ENCODE measurements around the gene TLN1.

Gene TLN1

GRCh38 chr9:35740243-35740642, 8.2 kb upstream of the TLN1 start:
- H3K9ac ChIP-seq (ENCODE audit: low read length in 2 of 2), result no peak overlapping the region
- no peaks in the 10 kb centered on the region for H3K9me3 ChIP-seq (ENCODE audit: control insufficient read depth in 2 of 2, low read length in 2 of 2)
- H3K27me3 ChIP-seq (ENCODE audit: control insufficient read depth in 1 of 2, insufficient read depth in 2 of 2, low read length in 2 of 2), result no peaks in the 10 kb centered on the region
- H3K36me3 ChIP-seq (ENCODE audit: control insufficient read depth in 2 of 2, insufficient read depth in 2 of 2, low read length in 2 of 2), result peaks cover 91 to 93% of the 10 kb centered on the region in 2 donors
- H3K4me1 ChIP-seq (ENCODE audit: control insufficient read depth, insufficient read depth, low read length), result peaks cover 7% of the 10 kb centered on the region
- H3K27ac ChIP-seq (ENCODE audit: low read length), result no peak overlapping the region
- no peak overlapping the region for H3K4me3 ChIP-seq (ENCODE audit: low read length in 2 of 2)

DNA sequence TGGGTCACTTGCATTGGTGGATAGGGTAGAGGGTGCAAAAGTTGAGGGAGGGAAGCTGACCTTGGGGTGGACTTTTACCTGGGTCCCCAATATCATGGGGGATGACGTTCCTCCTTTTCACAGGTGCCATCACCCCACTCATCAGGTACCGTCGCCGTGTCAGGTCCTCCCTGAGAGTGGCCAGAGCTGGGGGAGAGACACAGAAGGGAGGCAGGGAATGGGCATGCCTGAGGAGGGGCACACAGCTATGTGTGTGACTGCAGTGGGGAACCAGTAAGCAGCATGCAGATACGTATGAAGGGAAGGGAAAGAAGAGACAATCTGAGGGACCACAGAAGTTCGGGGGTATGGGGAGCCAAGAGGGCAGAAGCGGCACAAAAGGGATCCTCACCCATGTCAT, 6.9 kb upstream of the TLN1 start:
- H3K27ac ChIP-seq (ENCODE audit: low read length), result no peak overlapping the region
- H3K4me1 ChIP-seq (ENCODE audit: control insufficient read depth, insufficient read depth, low read length), result peaks cover 5% of the 10 kb centered on the region
- H3K27me3 ChIP-seq (ENCODE audit: control insufficient read depth in 1 of 2, insufficient read depth in 2 of 2, low read length in 2 of 2), result no peaks in the 10 kb centered on the region
- H3K36me3 ChIP-seq (ENCODE audit: control insufficient read depth in 2 of 2, insufficient read depth in 2 of 2, low read length in 2 of 2), result peaks cover 87 to 88% of the 10 kb centered on the region in 2 donors
- no peak overlapping the region for H3K4me3 ChIP-seq (ENCODE audit: low read length in 2 of 2)
- H3K9ac ChIP-seq (ENCODE audit: low read length in 2 of 2), result no peak overlapping the region
- no peaks in the 10 kb centered on the region for H3K9me3 ChIP-seq (ENCODE audit: control insufficient read depth in 2 of 2, low read length in 2 of 2)

DNA sequence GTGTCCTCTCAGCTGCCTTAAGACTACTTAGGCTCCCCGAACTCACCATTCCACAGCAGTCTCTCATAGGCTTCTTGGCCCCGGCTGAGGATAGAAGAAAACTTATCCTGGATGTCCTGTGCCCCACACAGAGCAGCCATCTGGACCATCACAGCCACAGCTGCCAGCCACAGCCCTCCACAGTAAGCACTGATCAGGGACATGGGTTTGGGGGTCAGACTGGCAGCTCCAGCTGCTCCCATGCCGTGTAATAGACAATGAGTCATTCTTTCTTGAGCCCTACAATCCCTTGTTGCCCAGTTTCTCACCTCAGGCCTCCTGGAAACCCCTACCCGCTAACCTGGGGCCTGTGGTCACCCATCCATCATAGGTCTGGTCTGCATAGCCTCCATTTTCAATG, 6.2 kb upstream of the TLN1 start:
- H3K36me3 ChIP-seq (ENCODE audit: control insufficient read depth in 2 of 2, insufficient read depth in 2 of 2, low read length in 2 of 2), result peaks cover 79 to 82% of the 10 kb centered on the region in 2 donors
- H3K4me3 ChIP-seq (ENCODE audit: low read length in 2 of 2), result no peak overlapping the region
- peak overlapping the region; percentile 11 for H3K27ac ChIP-seq (ENCODE audit: low read length)
- no peaks in the 10 kb centered on the region for H3K9me3 ChIP-seq (ENCODE audit: control insufficient read depth in 2 of 2, low read length in 2 of 2)
- H3K4me1 ChIP-seq (ENCODE audit: control insufficient read depth, insufficient read depth, low read length), result peaks cover 12% of the 10 kb centered on the region
- H3K27me3 ChIP-seq (ENCODE audit: control insufficient read depth in 1 of 2, insufficient read depth in 2 of 2, low read length in 2 of 2), result no peaks in the 10 kb centered on the region
- H3K9ac ChIP-seq (ENCODE audit: low read length in 2 of 2), result no peak overlapping the region

DNA sequence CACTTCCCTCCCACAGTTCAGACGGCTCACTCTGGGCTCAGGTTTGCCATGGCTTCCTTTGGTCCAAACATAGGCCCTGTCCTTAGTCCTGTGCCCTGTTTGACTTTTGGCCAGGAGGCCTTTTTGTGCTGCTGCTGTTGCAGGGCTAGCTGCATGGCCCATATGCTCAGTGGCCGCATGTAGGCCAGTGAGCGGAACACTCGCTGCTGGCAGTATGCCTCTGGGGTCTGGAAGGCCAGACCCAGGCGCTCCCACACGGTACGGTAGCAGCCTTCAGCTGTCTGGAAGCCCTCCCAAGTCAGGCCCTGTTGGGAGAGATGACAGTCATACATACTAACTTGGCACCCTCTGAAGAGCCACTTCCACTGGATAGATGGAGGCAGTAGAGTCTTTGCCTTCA, 5.1 kb upstream of the TLN1 start:
- Histone ChIP-seq H3K27me3 (ENCODE audit: control insufficient read depth in 1 of 2, insufficient read depth in 2 of 2, low read length in 2 of 2) (no peaks in the 10 kb centered on the region), H3K27ac (ENCODE audit: low read length) (no peak overlapping the region), H3K9me3 (ENCODE audit: control insufficient read depth in 2 of 2, low read length in 2 of 2) (no peaks in the 10 kb centered on the region), H3K4me3 (ENCODE audit: low read length in 2 of 2) (no peak overlapping the region), H3K9ac (ENCODE audit: low read length in 2 of 2) (no peak overlapping the region), H3K4me1 (ENCODE audit: control insufficient read depth, insufficient read depth, low read length) (peaks cover 20% of the 10 kb centered on the region), H3K36me3 (ENCODE audit: control insufficient read depth in 2 of 2, insufficient read depth in 2 of 2, low read length in 2 of 2) (peaks cover 69 to 72% of the 10 kb centered on the region in 2 donors)

DNA sequence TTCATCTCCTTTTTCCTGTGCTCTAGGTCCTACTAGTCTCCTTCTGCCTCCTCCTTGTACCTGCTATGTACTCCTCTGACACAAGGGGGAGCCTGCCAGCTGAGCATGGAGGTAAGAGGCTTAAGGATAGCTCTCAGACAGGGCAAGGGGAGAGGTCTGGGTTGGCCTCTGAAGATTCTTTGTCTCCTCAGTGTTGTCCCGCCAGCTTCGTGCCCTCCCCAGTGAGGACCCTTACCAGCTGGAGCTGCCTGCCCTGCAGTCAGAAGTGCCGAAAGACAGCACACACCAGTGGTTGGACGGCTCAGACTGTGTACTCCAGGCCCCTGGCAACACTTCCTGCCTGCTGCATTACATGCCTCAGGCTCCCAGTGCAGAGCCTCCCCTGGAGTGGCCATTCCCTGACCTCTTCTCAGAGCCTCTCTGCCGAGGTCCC, 4.2 kb upstream of the TLN1 start:
- Histone ChIP-seq H3K27me3 (ENCODE audit: control insufficient read depth in 1 of 2, insufficient read depth in 2 of 2, low read length in 2 of 2) (no peaks in the 10 kb centered on the region), H3K4me3 (ENCODE audit: low read length in 2 of 2) (no peak overlapping the region), H3K4me1 (ENCODE audit: control insufficient read depth, insufficient read depth, low read length) (peaks cover 20% of the 10 kb centered on the region), H3K27ac (ENCODE audit: low read length) (peak overlapping the region; percentile 31), H3K9ac (ENCODE audit: low read length in 2 of 2) (no peak overlapping the region), H3K9me3 (ENCODE audit: control insufficient read depth in 2 of 2, low read length in 2 of 2) (no peaks in the 10 kb centered on the region), H3K36me3 (ENCODE audit: control insufficient read depth in 2 of 2, insufficient read depth in 2 of 2, low read length in 2 of 2) (peaks cover 62 to 64% of the 10 kb centered on the region in 2 donors)

DNA sequence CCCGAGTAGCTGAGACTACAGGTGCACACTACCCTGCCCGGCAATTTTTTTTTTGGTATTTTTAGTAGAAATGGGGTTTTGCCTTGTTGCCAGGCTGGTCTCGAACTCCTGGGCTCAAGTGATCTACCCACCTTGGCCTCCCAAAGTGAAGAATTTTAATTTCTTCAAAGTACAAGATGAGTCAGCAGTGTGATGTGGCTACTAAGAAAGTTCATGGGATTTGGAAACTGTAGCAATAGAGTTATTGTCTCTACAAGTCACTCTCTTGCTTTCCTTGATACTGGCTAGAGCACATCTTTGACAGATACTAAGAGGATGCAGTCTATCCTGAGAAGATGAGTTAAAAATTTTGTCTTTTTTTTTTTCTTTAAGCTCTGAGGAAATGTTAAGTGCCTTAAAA, 2.1 kb upstream of the TLN1 start:
- peak overlapping the region; percentile 99 for H3K27ac ChIP-seq (ENCODE audit: low read length)
- H3K4me1 ChIP-seq (ENCODE audit: control insufficient read depth, insufficient read depth, low read length), result peaks cover 37% of the 10 kb centered on the region
- H3K9ac ChIP-seq (ENCODE audit: low read length in 2 of 2), result peak overlapping the region in 1 of 2 donors; percentile 13
- no peak overlapping the region for H3K4me3 ChIP-seq (ENCODE audit: low read length in 2 of 2)
- no peaks in the 10 kb centered on the region for H3K9me3 ChIP-seq (ENCODE audit: control insufficient read depth in 2 of 2, low read length in 2 of 2)
- peaks cover 43% of the 10 kb centered on the region in 2 donors for H3K36me3 ChIP-seq (ENCODE audit: control insufficient read depth in 2 of 2, insufficient read depth in 2 of 2, low read length in 2 of 2)
- H3K27me3 ChIP-seq (ENCODE audit: control insufficient read depth in 1 of 2, insufficient read depth in 2 of 2, low read length in 2 of 2), result no peaks in the 10 kb centered on the region

- H3K27me3 ChIP-seq (ENCODE audit: control insufficient read depth in 1 of 2, insufficient read depth in 2 of 2, low read length in 2 of 2), result no peaks in the 10 kb centered on the region
- H3K4me1 ChIP-seq (ENCODE audit: control insufficient read depth, insufficient read depth, low read length), result peaks cover 48% of the 10 kb centered on the region
- peak overlapping the region; percentile 99 for H3K27ac ChIP-seq (ENCODE audit: low read length)
- H3K9me3 ChIP-seq (ENCODE audit: control insufficient read depth in 2 of 2, low read length in 2 of 2), result no peaks in the 10 kb centered on the region
- peak overlapping the region; percentile 95 for H3K4me3 ChIP-seq (ENCODE audit: low read length in 2 of 2)
- H3K9ac ChIP-seq (ENCODE audit: low read length in 2 of 2), result peak overlapping the region; percentile 96 to 100
- H3K36me3 ChIP-seq (ENCODE audit: control insufficient read depth in 2 of 2, insufficient read depth in 2 of 2, low read length in 2 of 2), result peaks cover 32% of the 10 kb centered on the region in 2 donors
Observed at GRCh38 chr9:35732800-35733541, 976 bp upstream of the TLN1 start.

DNA sequence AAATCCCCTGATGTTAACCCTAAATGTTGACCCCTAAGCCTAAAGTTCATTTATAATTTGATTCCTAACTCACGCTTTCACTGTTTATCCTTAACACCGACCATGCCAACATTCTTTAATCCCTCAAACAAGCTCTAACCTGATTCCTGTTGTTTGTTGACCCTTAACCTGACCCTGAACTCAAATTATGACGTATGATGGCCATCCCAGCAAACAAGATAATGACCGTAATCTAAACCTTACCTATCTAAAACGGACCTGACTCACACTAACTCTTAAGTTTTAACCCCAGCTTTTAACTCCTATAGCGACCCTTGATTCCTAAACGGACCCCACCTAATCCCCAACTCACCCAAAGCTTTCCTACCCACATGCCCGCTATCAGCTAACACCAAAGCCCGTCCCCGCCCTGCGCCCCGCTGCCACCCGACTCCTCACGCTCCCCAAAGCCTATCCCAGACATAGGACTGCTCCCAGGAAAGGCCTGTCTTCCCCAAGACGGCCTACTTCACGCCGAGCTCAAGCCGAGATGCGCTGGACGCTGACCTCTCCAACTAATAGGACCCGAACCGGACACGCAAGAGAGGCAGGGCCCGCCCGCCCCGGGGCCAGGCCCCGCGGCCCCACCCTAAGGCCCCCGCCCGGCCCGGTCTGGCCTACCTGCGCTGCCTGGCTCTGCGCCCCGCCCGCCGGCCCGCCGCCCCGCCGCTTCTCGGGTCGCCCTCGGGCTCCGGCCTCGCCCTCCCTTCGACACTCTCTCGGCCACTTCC, 395 bp downstream of the TLN1 start:
- Histone ChIP-seq H3K27ac (ENCODE audit: low read length) (peak overlapping the region; percentile 99), H3K4me1 (ENCODE audit: control insufficient read depth, insufficient read depth, low read length) (peaks cover 62% of the 10 kb centered on the region), H3K9me3 (ENCODE audit: control insufficient read depth in 2 of 2, low read length in 2 of 2) (no peaks in the 10 kb centered on the region), H3K9ac (ENCODE audit: low read length in 2 of 2) (peak overlapping the region; percentile 99 to 100), H3K4me3 (ENCODE audit: low read length in 2 of 2) (peak overlapping the region; percentile 94 to 95), H3K27me3 (ENCODE audit: control insufficient read depth in 1 of 2, insufficient read depth in 2 of 2, low read length in 2 of 2) (no peaks in the 10 kb centered on the region), H3K36me3 (ENCODE audit: control insufficient read depth in 2 of 2, insufficient read depth in 2 of 2, low read length in 2 of 2) (peaks cover 18 to 22% of the 10 kb centered on the region in 2 donors)

- Histone ChIP-seq H3K4me3 (ENCODE audit: low read length in 2 of 2) (peak overlapping the region; percentile 94 to 95), H3K9ac (ENCODE audit: low read length in 2 of 2) (peak overlapping the region; percentile 99 to 100)
Observed at GRCh38 chr9:35730486-35730854, 1.5 kb downstream of the TLN1 start.

DNA sequence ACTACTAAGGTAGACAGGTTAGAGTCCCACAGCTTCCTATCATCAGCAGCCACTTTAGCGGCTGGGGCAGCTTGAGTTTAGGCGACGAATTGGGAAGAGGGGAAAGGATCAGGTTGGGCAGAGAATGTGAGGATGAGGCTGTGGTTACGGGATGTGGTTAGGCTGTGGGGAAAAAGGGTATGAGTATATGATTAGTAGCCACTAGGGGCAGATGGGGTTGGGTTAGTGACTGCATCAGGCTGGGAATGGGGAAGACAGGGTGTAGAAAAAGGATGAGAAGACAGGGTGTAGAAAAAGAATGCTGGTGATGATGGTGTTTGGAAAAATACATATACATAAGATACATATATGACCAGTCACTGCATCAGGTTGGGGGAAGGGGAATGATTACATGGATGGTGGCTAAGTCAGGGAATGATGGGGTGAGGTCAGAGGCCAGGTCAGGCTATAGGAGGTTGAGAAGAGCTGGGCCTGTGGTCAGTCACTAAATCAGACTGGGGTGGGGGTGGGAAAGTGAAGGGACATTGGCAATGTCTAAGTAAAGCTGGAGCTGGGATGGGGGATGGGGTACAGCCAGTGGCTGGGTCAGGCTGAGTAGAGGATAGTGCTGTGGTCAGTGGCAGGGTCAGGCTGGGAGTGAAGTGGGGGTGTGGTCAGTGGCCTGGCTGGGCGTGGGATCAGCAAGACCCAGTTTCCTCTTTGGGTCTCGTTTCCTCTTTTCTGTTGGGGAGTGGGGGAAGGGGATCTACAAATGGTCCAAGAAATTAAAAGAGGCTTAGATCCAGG, 2.1 kb downstream of the TLN1 start:
- no peaks in the 10 kb centered on the region for H3K27me3 ChIP-seq (ENCODE audit: control insufficient read depth in 1 of 2, insufficient read depth in 2 of 2, low read length in 2 of 2)
- no peaks in the 10 kb centered on the region for H3K9me3 ChIP-seq (ENCODE audit: control insufficient read depth in 2 of 2, low read length in 2 of 2)
- peak overlapping the region; percentile 99 for H3K27ac ChIP-seq (ENCODE audit: low read length)
- H3K9ac ChIP-seq (ENCODE audit: low read length in 2 of 2), result peak overlapping the region; percentile 99 to 100
- peaks cover 75% of the 10 kb centered on the region for H3K4me1 ChIP-seq (ENCODE audit: control insufficient read depth, insufficient read depth, low read length)
- peak overlapping the region; percentile 94 to 95 for H3K4me3 ChIP-seq (ENCODE audit: low read length in 2 of 2)
- peaks cover 9 to 13% of the 10 kb centered on the region in 2 donors for H3K36me3 ChIP-seq (ENCODE audit: control insufficient read depth in 2 of 2, insufficient read depth in 2 of 2, low read length in 2 of 2)

More at GRCh38 chr9:35730486-35730854, 1.5 kb downstream of the TLN1 start:
- no peaks in the 10 kb centered on the region for H3K27me3 ChIP-seq (ENCODE audit: control insufficient read depth in 1 of 2, insufficient read depth in 2 of 2, low read length in 2 of 2)
- peak overlapping the region; percentile 99 for H3K27ac ChIP-seq (ENCODE audit: low read length)
- no peaks in the 10 kb centered on the region for H3K9me3 ChIP-seq (ENCODE audit: control insufficient read depth in 2 of 2, low read length in 2 of 2)
- H3K36me3 ChIP-seq (ENCODE audit: control insufficient read depth in 2 of 2, insufficient read depth in 2 of 2, low read length in 2 of 2), result peaks cover 9 to 13% of the 10 kb centered on the region in 2 donors
- H3K4me1 ChIP-seq (ENCODE audit: control insufficient read depth, insufficient read depth, low read length), result peaks cover 71% of the 10 kb centered on the region

Measured in stomach smooth muscle (tissue), 2 donors.